HCT116 (cell line): Measurements from ENCODE around the gene SNRPA. TPM values are rescaled to one million over a fixed set of nuclear protein-coding genes. Genes with fewer than 3 reads are reported as not detected.

ENCODE experiments used
- ATAC-seq: fragments of 200-7000 bp; cut with Tn5 transposase; 2 replicates; pipeline ENCODE4 v1.9.1; 2020; ENCODE audit warnings: mild to moderate bottlenecking, moderate library complexity
- BruUV-seq: library from RNA; stranded (reverse); fragments of 400-500 nt; replicated peaks from 2 replicates; lab custom pipeline; 2021; lab: Mats Ljungman, UMichigan
- CTCF ChIA-PET: fragments of 300-600 bp; sonication (Branson Sonifier 250); formaldehyde crosslinking; loops from one replicate; lab custom pipeline; 2021; ENCODE audit warnings: antibody characterized with exemption; lab: Charles Lee
- POLR2A ChIA-PET: fragments of 300-600, 350-600 bp; sonication (Branson Sonifier 250); formaldehyde crosslinking; loops from one replicate; lab custom pipeline; 2021; ENCODE audit warnings: antibody characterized with exemption; lab: Charles Lee
- RAD21 ChIA-PET, 2 experiments: fragments of 300-600 bp; sonication (Branson Sonifier 250); formaldehyde crosslinking; loops; one replicate each; lab custom pipeline; 2023; ENCODE audit warnings: low total read pairs in 2 of 2; ENCODE audit not compliant: uncharacterized antibody in 2 of 2, unreplicated experiment in 2 of 2, low non-redundant PET in 1 of 2; lab: Charles Lee
- DNase-seq: peaks from one replicate; pipeline ENCODE4 v3.0.0-alpha.2; 2010; ENCODE audit warnings: low read depth, low spot score
- H2AFZ ChIP-seq: fragments of 200-600 bp; shearing (Covaris generic), sonication (generic); 2 replicates; pipeline ENCODE4 v1.6.1; 2017; ENCODE audit warnings: low read depth, mixed run types, mixed read lengths, antibody characterized with exemption, low read length; ENCODE audit not compliant: poor library complexity, severe bottlenecking
- H3K27ac ChIP-seq: 2 replicates; pipeline ENCODE4 v1.5.1; 2012; ENCODE audit warnings: low read depth, low read length
- H3K27me3 ChIP-seq: fragments of 200-600 bp; sonication (generic); 2 replicates; pipeline ENCODE4 v1.6.1; 2016; ENCODE audit warnings: mixed run types, low read length, mixed read lengths; ENCODE audit not compliant: insufficient read depth
- H3K36me3 ChIP-seq, 2 experiments: fragments of 200-500 bp in 1 of 2; fragments of 200-600 bp in 1 of 2; sonication (Bioruptor generic) in 1 of 2; sonication (generic) in 1 of 2; 2 replicates each; pipeline versions ENCODE4 v1.5.1 to v1.6.1; 2014 to 2016; ENCODE audit warnings: low read length in 2 of 2, inconsistent platforms in 1 of 2, mixed read lengths in 1 of 2, mixed run types in 1 of 2; ENCODE audit not compliant: insufficient read depth in 2 of 2, control insufficient read depth in 1 of 2
- H3K4me1 ChIP-seq, 2 experiments: fragments of 200-600 bp in 1 of 2; sonication (generic) in 1 of 2; 2 replicates each; pipeline versions ENCODE4 v1.5.1 to v1.6.1; 2012 to 2017; ENCODE audit warnings: low read length in 2 of 2, inconsistent platforms in 1 of 2, mild to moderate bottlenecking in 1 of 2, mixed read lengths in 1 of 2, mixed run types in 1 of 2, moderate library complexity in 1 of 2; ENCODE audit not compliant: insufficient read depth in 2 of 2, control insufficient read depth in 1 of 2
- H3K4me2 ChIP-seq: fragments of 200-600 bp; sonication (generic); 2 replicates; pipeline ENCODE4 v1.6.1; 2017; ENCODE audit warnings: mixed run types, low read length, mixed read lengths
- H3K4me3 ChIP-seq, 2 experiments: fragments of 200-600 bp in 1 of 2; sonication (generic) in 1 of 2; replicated peaks in 1 of 2; 2 replicates each; pipeline ENCODE4 v1.5.1; 2011 to 2016; ENCODE audit warnings: low read length in 2 of 2, control low read depth in 1 of 2, low read depth in 1 of 2, mild to moderate bottlenecking in 1 of 2, mixed read lengths in 1 of 2, mixed run types in 1 of 2
- H3K79me2 ChIP-seq: fragments of 200-600 bp; sonication (generic); 2 replicates; pipeline ENCODE4 v1.6.1; 2017; ENCODE audit warnings: mild to moderate bottlenecking, mixed run types, low read length, moderate library complexity, mixed read lengths; ENCODE audit not compliant: insufficient read depth
- H3K9ac ChIP-seq: fragments of 200-600 bp; sonication (generic); 2 replicates; pipeline ENCODE4 v1.6.1; 2016; ENCODE audit warnings: low read length, mixed read lengths
- H3K9me2 ChIP-seq: fragments of 200-600 bp; sonication (generic), shearing (Covaris generic); 2 replicates; pipeline ENCODE4 v1.6.1; 2017; ENCODE audit warnings: mixed run types, mild to moderate bottlenecking, moderate library complexity; ENCODE audit not compliant: insufficient read depth
- H3K9me3 ChIP-seq, 2 experiments: fragments of 200-500 bp in 1 of 2; fragments of 200-600 bp in 1 of 2; sonication (Bioruptor generic) in 1 of 2; sonication (generic) in 1 of 2; 2 replicates each; pipeline ENCODE4 v1.6.1; 2014 to 2017; ENCODE audit warnings: low read length in 2 of 2, mixed read lengths in 2 of 2, inconsistent platforms in 1 of 2, low read depth in 1 of 2, mild to moderate bottlenecking in 1 of 2, mixed run types in 1 of 2, moderate library complexity in 1 of 2; ENCODE audit not compliant: control insufficient read depth in 1 of 2, insufficient read depth in 1 of 2
- H4K20me1 ChIP-seq: fragments of 200-600 bp; sonication (generic), shearing (Covaris generic); 2 replicates; pipeline ENCODE4 v1.6.1; 2017; ENCODE audit warnings: mixed run types, mild to moderate bottlenecking, moderate library complexity; ENCODE audit not compliant: insufficient read depth
- CBX3 ChIP-seq: IDR thresholded peaks from 2 replicates; pipeline ENCODE4 v1.6.1; 2012; ENCODE audit warnings: low read depth
- EGR1 ChIP-seq: IDR thresholded peaks from 2 replicates; pipeline ENCODE4 v1.6.1; 2012; ENCODE audit warnings: low read depth
- ELF1 ChIP-seq: IDR thresholded peaks from 2 replicates; pipeline ENCODE4 v1.6.1; 2012; ENCODE audit warnings: low read depth, borderline replicate concordance
- EZH2 ChIP-seq: fragments of 200-600 bp; sonication (generic); IDR thresholded peaks from 2 replicates; pipeline ENCODE4 v1.6.1; 2017; ENCODE audit warnings: antibody characterized with exemption, mixed run types
- EZH2phosphoT487 ChIP-seq: fragments of 200-600 bp; IDR thresholded peaks from 2 replicates; pipeline ENCODE4 v1.6.1; 2018; ENCODE audit warnings: antibody characterized with exemption, borderline replicate concordance
- FOSL1 ChIP-seq: IDR thresholded peaks from 2 replicates; pipeline ENCODE4 v1.6.1; 2012; ENCODE audit warnings: low read depth
- POLR2A ChIP-seq: IDR thresholded peaks from 2 replicates; pipeline ENCODE4 v1.7.0; 2011; ENCODE audit warnings: borderline replicate concordance; ENCODE audit not compliant: insufficient read depth, insufficient read length; ENCODE audit errors: extremely low read depth
- SRF ChIP-seq: IDR thresholded peaks from 2 replicates; pipeline ENCODE4 v1.6.1; 2012; ENCODE audit warnings: low read depth
- intact Hi-C: fragments of 100-400 bp; cut with micrococcal nuclease; formaldehyde crosslinking; loops from 2 replicates; pipeline ENCODE4 v1.10.0; 2022
- total RNA-seq: library from RNA; stranded (reverse); gene quantifications from one replicate; pipeline ENCODE4 v1.2.1, GENCODE V29; 2021; ENCODE audit not compliant: unreplicated experiment
- TF ChIP-seq, protein P1 (sequence below): IDR thresholded peaks from 2 replicates; pipeline ENCODE4 v1.6.1; 2012; ENCODE audit warnings: low read depth

SNRPA gene
- total RNA-seq, 1 experiment from 2014 or later = 170 TPM

DNA sequence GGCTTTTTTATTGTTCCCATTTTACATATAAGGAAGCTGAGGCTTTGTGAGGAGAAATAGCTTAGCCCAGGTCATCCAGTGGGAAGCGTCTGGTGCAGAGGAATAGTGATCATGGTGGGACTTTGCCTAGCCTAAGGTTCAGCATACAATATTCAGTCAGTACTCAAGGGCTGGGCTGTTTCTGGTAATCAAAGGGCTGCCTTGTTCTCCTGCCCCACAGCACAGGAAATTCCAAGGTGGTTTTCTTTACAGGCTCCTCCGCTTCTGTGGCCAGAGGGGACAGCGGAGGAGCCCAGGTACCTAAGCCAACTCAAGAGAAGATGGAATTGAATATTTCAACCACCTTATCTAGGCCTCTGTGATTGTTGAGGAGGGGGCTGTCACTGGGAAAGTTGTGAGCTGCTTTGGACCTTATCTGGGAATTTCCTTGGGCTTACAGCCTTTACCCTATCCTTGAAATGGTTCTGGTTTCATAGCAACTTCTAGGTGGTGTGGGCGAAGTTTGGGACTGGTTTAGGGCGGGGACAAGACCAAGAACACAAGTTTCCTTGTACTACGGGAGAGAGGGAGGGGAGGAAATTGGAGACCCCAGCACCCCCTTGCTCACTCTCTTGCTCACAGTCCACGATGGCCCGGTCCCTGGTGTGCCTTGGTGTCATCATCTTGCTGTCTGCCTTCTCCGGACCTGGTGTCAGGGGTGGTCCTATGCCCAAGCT is 24.1 kb downstream of the SNRPA start, which contains the start of gene MIA (continued):
- TF ChIP-seq FOSL1 (no peak), ELF1 (no peak), EGR1 (no peak)

DNA sequence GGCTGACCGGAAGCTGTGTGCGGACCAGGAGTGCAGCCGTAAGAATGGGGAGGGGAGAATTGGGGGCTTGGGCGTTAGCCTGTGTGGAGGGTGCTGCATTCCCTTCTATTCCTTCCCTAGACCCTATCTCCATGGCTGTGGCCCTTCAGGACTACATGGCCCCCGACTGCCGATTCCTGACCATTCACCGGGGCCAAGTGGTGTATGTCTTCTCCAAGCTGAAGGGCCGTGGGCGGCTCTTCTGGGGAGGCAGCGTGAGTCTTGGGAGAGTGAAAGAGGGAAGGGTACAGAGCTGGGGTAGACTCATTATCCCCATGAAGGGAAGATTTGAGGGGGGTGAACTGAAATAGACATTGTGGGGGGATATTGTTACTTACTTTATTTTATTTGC is 24.6 kb downstream of the SNRPA start:
- no peak for TF ChIP-seq EZH2phosphoT487
- TF ChIP-seq EZH2 = no peak
- TF ChIP-seq ELF1 = no peak
- no peak for TF ChIP-seq POLR2A
- TF ChIP-seq SRF = no peak
- TF ChIP-seq, all 23 proteins: peak for 0
- no TSS peak for BruUV-seq
- no peak overlapping the region for H3K4me2 ChIP-seq
- POLR2A ChIA-PET = interaction anchor here (1.4 to 3.1 kb wide), 2 partner anchors 23 to 24 kb away, joined by 3 to 24 read pairs; partner anchors contain the start of genes ACTMAP, EGLN2 and SNRPA
- H3K79me2 ChIP-seq = no peaks in the 10 kb centered on the region
- H3K4me3 ChIP-seq = no peak overlapping the region
- no peak overlapping the region for H3K9ac ChIP-seq
- H2AFZ ChIP-seq = no peak overlapping the region
- no peaks in the 10 kb centered on the region for H3K36me3 ChIP-seq
- intact Hi-C loops = no loop called here
- RAD21 ChIA-PET = no interaction called here
- no peaks in the 10 kb centered on the region for H3K9me2 ChIP-seq
- H3K9me3 ChIP-seq = no peaks in the 10 kb centered on the region
- no peaks in the 10 kb centered on the region for H3K27me3 ChIP-seq
- no peak overlapping the region for H3K27ac ChIP-seq
- peaks cover 15 to 34% of the 10 kb centered on the region in 2 experiments for H3K4me1 ChIP-seq
- no peak for ATAC-seq
- no peak for DNase-seq
- H4K20me1 ChIP-seq = no peaks in the 10 kb centered on the region
- CTCF ChIA-PET = no interaction called here

DNA sequence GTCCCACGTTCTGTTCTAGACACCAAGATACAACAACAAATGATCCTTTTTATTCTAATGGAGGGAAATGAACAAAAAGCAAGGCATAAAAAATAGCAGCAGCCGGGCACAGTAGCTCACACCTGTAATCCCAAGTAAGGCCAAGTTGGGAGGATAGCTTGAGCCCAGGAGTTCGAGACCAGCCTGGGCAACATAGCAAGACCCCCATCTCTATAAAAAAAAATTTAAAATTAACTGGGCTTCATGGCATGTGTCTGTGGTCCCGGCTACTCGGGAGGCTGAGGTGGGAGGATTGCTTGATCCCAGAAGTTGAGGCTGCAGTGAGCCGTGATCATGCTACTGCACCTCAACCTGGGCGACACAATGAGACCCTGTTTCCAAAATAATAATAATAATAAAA is 25.4 kb downstream of the SNRPA start:
- Histone ChIP-seq H3K9ac (no peak overlapping the region), H3K4me1 (peaks cover 15 to 34% of the 10 kb centered on the region in 2 experiments), H3K36me3 (no peaks in the 10 kb centered on the region), H2AFZ (no peak overlapping the region), H3K9me2 (no peaks in the 10 kb centered on the region), H3K79me2 (no peaks in the 10 kb centered on the region), H3K4me2 (no peak overlapping the region), H3K27me3 (no peaks in the 10 kb centered on the region), H3K27ac (no peak overlapping the region), H4K20me1 (no peaks in the 10 kb centered on the region), H3K9me3 (no peaks in the 10 kb centered on the region), H3K4me3 (no peak overlapping the region)
- DNase-seq = no peak
- TF ChIP-seq, protein P1, sequence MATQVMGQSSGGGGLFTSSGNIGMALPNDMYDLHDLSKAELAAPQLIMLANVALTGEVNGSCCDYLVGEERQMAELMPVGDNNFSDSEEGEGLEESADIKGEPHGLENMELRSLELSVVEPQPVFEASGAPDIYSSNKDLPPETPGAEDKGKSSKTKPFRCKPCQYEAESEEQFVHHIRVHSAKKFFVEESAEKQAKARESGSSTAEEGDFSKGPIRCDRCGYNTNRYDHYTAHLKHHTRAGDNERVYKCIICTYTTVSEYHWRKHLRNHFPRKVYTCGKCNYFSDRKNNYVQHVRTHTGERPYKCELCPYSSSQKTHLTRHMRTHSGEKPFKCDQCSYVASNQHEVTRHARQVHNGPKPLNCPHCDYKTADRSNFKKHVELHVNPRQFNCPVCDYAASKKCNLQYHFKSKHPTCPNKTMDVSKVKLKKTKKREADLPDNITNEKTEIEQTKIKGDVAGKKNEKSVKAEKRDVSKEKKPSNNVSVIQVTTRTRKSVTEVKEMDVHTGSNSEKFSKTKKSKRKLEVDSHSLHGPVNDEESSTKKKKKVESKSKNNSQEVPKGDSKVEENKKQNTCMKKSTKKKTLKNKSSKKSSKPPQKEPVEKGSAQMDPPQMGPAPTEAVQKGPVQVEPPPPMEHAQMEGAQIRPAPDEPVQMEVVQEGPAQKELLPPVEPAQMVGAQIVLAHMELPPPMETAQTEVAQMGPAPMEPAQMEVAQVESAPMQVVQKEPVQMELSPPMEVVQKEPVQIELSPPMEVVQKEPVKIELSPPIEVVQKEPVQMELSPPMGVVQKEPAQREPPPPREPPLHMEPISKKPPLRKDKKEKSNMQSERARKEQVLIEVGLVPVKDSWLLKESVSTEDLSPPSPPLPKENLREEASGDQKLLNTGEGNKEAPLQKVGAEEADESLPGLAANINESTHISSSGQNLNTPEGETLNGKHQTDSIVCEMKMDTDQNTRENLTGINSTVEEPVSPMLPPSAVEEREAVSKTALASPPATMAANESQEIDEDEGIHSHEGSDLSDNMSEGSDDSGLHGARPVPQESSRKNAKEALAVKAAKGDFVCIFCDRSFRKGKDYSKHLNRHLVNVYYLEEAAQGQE = no peak
- TF ChIP-seq EZH2phosphoT487 = no peak
- no peak for TF ChIP-seq CBX3
- no TSS peak for BruUV-seq
- intact Hi-C loops = no loop called here
- ChIA-PET POLR2A (interaction anchor here (1.4 to 3.1 kb wide), 2 partner anchors 22 to 25 kb away, joined by 3 to 24 read pairs; partner anchors contain the start of genes ACTMAP, EGLN2 and SNRPA), CTCF (no interaction called here), RAD21 (no interaction called here)
- ATAC-seq = no peak
